Astrocyte (in vitro differentiated cells and primary cell): ENCODE data around the gene UGCG.

ENCODE experiments used
- EZH2 ChIP-seq: IDR thresholded peaks from 2 replicates; pipeline ENCODE4 v1.6.1; 2012; ENCODE audit warnings: mild to moderate bottlenecking, low read length, inconsistent platforms; ENCODE audit not compliant: insufficient read depth
- TF ChIP-seq, protein P1 (sequence below): IDR thresholded peaks from 2 replicates; pipeline ENCODE4 v1.5.1; 2011; ENCODE audit warnings: low read depth, mild to moderate bottlenecking, inconsistent platforms, low read length, moderate library complexity; ENCODE audit not compliant: insufficient read depth

DNA sequence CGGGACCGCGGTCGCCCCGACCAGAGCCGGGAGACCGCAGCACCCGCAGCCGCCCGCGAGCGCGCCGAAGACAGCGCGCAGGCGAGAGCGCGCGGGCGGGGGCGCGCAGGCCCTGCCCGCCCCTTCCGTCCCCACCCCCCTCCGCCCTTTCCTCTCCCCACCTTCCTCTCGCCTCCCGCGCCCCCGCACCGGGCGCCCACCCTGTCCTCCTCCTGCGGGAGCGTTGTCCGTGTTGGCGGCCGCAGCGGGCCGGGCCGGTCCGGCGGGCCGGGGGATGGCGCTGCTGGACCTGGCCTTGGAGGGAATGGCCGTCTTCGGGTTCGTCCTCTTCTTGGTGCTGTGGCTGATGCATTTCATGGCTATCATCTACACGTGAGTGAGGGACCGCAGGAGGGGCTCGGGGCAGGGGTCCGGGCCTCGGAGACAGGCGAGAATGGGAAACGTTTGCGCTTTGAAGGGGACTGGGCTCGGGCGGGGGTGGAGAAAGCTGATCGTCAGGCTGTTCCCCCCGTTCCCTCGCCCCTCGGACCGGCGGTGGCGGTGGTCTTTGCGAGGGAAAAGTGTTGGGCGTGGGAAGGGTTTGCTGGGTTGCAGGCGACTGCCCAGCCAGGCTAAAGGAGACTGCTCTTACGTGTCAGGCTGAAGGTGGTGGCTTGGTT lies 457 bp downstream of the UGCG start:
- TF ChIP-seq, protein P1, sequence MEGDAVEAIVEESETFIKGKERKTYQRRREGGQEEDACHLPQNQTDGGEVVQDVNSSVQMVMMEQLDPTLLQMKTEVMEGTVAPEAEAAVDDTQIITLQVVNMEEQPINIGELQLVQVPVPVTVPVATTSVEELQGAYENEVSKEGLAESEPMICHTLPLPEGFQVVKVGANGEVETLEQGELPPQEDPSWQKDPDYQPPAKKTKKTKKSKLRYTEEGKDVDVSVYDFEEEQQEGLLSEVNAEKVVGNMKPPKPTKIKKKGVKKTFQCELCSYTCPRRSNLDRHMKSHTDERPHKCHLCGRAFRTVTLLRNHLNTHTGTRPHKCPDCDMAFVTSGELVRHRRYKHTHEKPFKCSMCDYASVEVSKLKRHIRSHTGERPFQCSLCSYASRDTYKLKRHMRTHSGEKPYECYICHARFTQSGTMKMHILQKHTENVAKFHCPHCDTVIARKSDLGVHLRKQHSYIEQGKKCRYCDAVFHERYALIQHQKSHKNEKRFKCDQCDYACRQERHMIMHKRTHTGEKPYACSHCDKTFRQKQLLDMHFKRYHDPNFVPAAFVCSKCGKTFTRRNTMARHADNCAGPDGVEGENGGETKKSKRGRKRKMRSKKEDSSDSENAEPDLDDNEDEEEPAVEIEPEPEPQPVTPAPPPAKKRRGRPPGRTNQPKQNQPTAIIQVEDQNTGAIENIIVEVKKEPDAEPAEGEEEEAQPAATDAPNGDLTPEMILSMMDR = no peak
- TF ChIP-seq EZH2 = no peak
